OCI-LY1 (cell line): ENCODE results near the gene USP7.

ENCODE experiments used
- CTCF ChIP-seq: fragments of 200-600 bp; sonication (generic), shearing (Covaris generic); IDR thresholded peaks from 2 replicates; pipeline ENCODE4 v1.5.1; 2017; ENCODE audit warnings: mild to moderate bottlenecking, antibody characterized with exemption, low read length, moderate library complexity, mixed read lengths
- EZH2 ChIP-seq: fragments of 200-600 bp; sonication (generic), shearing (Covaris generic); IDR thresholded peaks from 2 replicates; pipeline ENCODE4 v1.8.0; 2017; ENCODE audit warnings: borderline replicate concordance, mixed run types, mild to moderate bottlenecking, antibody characterized with exemption, low read length, moderate library complexity, mixed read lengths

- TF ChIP-seq CTCF (no peak), EZH2 (no peak)
These were observed 19.5 kb downstream of the USP7 start for GRCh38 chr16:8943966-8944759.
